ENCODE data around the gene ANAPC7.
"Not testable (repeated sequence)": the region's sequence is repeated elsewhere in the genome, so short reads cannot be mapped to it uniquely, and the experiment has no call there.

ANAPC7 gene

GRCh38 chr12:110410086-110410485, 6.6 kb upstream of the ANAPC7 start:
- DNase-seq, H3K27ac Mint-ChIP-seq, H3K4me3 Mint-ChIP-seq, H3K4me1 Mint-ChIP-seq, CTCF ChIA-PET, H3K36me3 Mint-ChIP-seq, H3K9me3 Mint-ChIP-seq: not testable (repeated sequence)
- peaks cover 16% of the 10 kb centered on the region for H3K27me3 Mint-ChIP-seq

GRCh38 chr12:110405126-110405662, 1.7 kb upstream of the ANAPC7 start:
- Mint-ChIP-seq H3K4me1 (peaks cover 31% of the 10 kb centered on the region), H3K36me3 (peaks cover 13% of the 10 kb centered on the region)
- CTCF ChIA-PET: interaction anchor here (1.2 kb wide), 1 partner anchor 26 kb away, joined by 6 read pairs; no protein-coding TSS in a partner anchor
- H3K27ac Mint-ChIP-seq, H3K4me3 Mint-ChIP-seq, H3K9me3 Mint-ChIP-seq, H3K27me3 Mint-ChIP-seq, DNase-seq: not testable (repeated sequence)

- Mint-ChIP-seq H3K27ac (peak overlapping the region; percentile 99), H3K4me3 (peak overlapping the region; percentile 91), H3K4me1 (peaks cover 37% of the 10 kb centered on the region), H3K36me3 (peaks cover 18% of the 10 kb centered on the region), H3K9me3 (no peaks in the 10 kb centered on the region), H3K27me3 (no peaks in the 10 kb centered on the region)
- CTCF ChIA-PET: interaction anchor here (1.2 to 1.8 kb wide), 2 partner anchors 27 kb away, joined by 5 to 6 read pairs; no protein-coding TSS in a partner anchor
- DNase-seq: peak; percentile 85
Observed at GRCh38 chr12:110403976-110404682, 621 bp upstream of the ANAPC7 start.

GRCh38 chr12:110382683-110383082, 20.8 kb downstream of the ANAPC7 start:
- DNase-seq: no peak
- Mint-ChIP-seq H3K36me3 (peaks cover 50% of the 10 kb centered on the region), H3K4me1 (peaks cover 7% of the 10 kb centered on the region), H3K27ac (no peak overlapping the region), H3K27me3 (no peaks in the 10 kb centered on the region), H3K4me3 (no peak overlapping the region), H3K9me3 (no peaks in the 10 kb centered on the region)
- CTCF ChIA-PET: interaction anchor here (2.2 kb wide), 1 partner anchor 49 kb away, joined by 5 read pairs; no protein-coding TSS in a partner anchor

- Mint-ChIP-seq H3K27me3 (no peaks in the 10 kb centered on the region), H3K4me1 (peaks cover 2% of the 10 kb centered on the region), H3K27ac (no peak overlapping the region), H3K4me3 (no peak overlapping the region), H3K36me3 (peaks cover 53% of the 10 kb centered on the region), H3K9me3 (no peaks in the 10 kb centered on the region)
- DNase-seq: no peak
- CTCF ChIA-PET: no interaction called here
Observed at GRCh38 chr12:110379631-110380030, 23.9 kb downstream of the ANAPC7 start.

GRCh38 chr12:110379197-110379596, 24.3 kb downstream of the ANAPC7 start:
- CTCF ChIA-PET: no interaction called here
- no peaks in the 10 kb centered on the region for H3K27me3 Mint-ChIP-seq
- no peaks in the 10 kb centered on the region for H3K4me1 Mint-ChIP-seq
- no peaks in the 10 kb centered on the region for H3K9me3 Mint-ChIP-seq
- no peak for DNase-seq
- H3K36me3 Mint-ChIP-seq: peaks cover 55% of the 10 kb centered on the region
- no peak overlapping the region for H3K27ac Mint-ChIP-seq
- H3K4me3 Mint-ChIP-seq: no peak overlapping the region

GRCh38 chr12:110378131-110378790, 25.2 kb downstream of the ANAPC7 start:
- DNase-seq, H3K9me3 Mint-ChIP-seq, H3K4me1 Mint-ChIP-seq, H3K27ac Mint-ChIP-seq, H3K4me3 Mint-ChIP-seq, H3K27me3 Mint-ChIP-seq: not testable (repeated sequence)
- CTCF ChIA-PET: interaction anchor here (0.9 to 2.0 kb wide), 2 partner anchors 53 to 533 kb away, joined by 3 to 9 read pairs; no protein-coding TSS in a partner anchor
- peaks cover 61% of the 10 kb centered on the region for H3K36me3 Mint-ChIP-seq

- no peak for DNase-seq
- H3K36me3 Mint-ChIP-seq: peaks cover 38% of the 10 kb centered on the region
Observed at GRCh38 chr12:110373962-110374611, 29.4 kb downstream of the ANAPC7 start.

GRCh38 chr12:110373425-110373824, 30.1 kb downstream of the ANAPC7 start:
- CTCF ChIA-PET: interaction anchor here (0.8 kb wide), 1 partner anchor 23 kb away, joined by 3 read pairs; no protein-coding TSS in a partner anchor
- H3K9me3 Mint-ChIP-seq: no peaks in the 10 kb centered on the region
- no peak overlapping the region for H3K27ac Mint-ChIP-seq
- H3K36me3 Mint-ChIP-seq: peaks cover 36% of the 10 kb centered on the region
- H3K27me3 Mint-ChIP-seq: no peaks in the 10 kb centered on the region
- DNase-seq: no peak
- H3K4me3 Mint-ChIP-seq: no peak overlapping the region
- no peaks in the 10 kb centered on the region for H3K4me1 Mint-ChIP-seq

More at GRCh38 chr12:110373962-110374611, 29.4 kb downstream of the ANAPC7 start:
- Mint-ChIP-seq H3K27ac (no peak overlapping the region), H3K9me3 (no peaks in the 10 kb centered on the region), H3K4me3 (no peak overlapping the region), H3K27me3 (no peaks in the 10 kb centered on the region), H3K4me1 (no peaks in the 10 kb centered on the region)
- CTCF ChIA-PET: interaction anchor here (0.8 kb wide), 1 partner anchor 23 kb away, joined by 3 read pairs; no protein-coding TSS in a partner anchor

- Mint-ChIP-seq H3K4me3 (no peak overlapping the region), H3K9me3 (no peaks in the 10 kb centered on the region), H3K27ac (no peak overlapping the region), H3K4me1 (no peaks in the 10 kb centered on the region), H3K27me3 (no peaks in the 10 kb centered on the region), H3K36me3 (peaks cover 32% of the 10 kb centered on the region)
- DNase-seq: no peak
- CTCF ChIA-PET: no interaction called here
Observed at GRCh38 chr12:110373025-110373424, 30.5 kb downstream of the ANAPC7 start.

GRCh38 chr12:110372056-110372425, 31.5 kb downstream of the ANAPC7 start:
- H3K9me3 Mint-ChIP-seq: no peaks in the 10 kb centered on the region

GRCh38 chr12:110371408-110372055, 32.0 kb downstream of the ANAPC7 start:
- Mint-ChIP-seq H3K27ac (no peak overlapping the region), H3K4me1 (no peaks in the 10 kb centered on the region), H3K4me3 (no peak overlapping the region), H3K36me3 (peaks cover 24% of the 10 kb centered on the region), H3K9me3 (no peaks in the 10 kb centered on the region), H3K27me3 (no peaks in the 10 kb centered on the region)
- DNase-seq: no peak
- CTCF ChIA-PET: interaction anchor here (0.6 to 1.3 kb wide), 3 partner anchors 18 to 234 kb away, joined by 3 to 6 read pairs (median 3); no protein-coding TSS in a partner anchor

More at GRCh38 chr12:110372056-110372425, 31.5 kb downstream of the ANAPC7 start:
- Mint-ChIP-seq H3K36me3 (peaks cover 24% of the 10 kb centered on the region), H3K4me1 (no peaks in the 10 kb centered on the region), H3K27me3 (no peaks in the 10 kb centered on the region), H3K27ac (no peak overlapping the region), H3K4me3 (no peak overlapping the region)
- CTCF ChIA-PET: interaction anchor here (0.9 to 1.3 kb wide), 2 partner anchors 18 to 230 kb away, joined by 3 to 6 read pairs; no protein-coding TSS in a partner anchor
- no peak for DNase-seq

- Mint-ChIP-seq H3K27ac (no peak overlapping the region), H3K4me1 (no peaks in the 10 kb centered on the region), H3K4me3 (no peak overlapping the region), H3K36me3 (peaks cover 20% of the 10 kb centered on the region), H3K9me3 (no peaks in the 10 kb centered on the region), H3K27me3 (no peaks in the 10 kb centered on the region)
- CTCF ChIA-PET: interaction anchor here (0.6 to 0.9 kb wide), 2 partner anchors 231 to 235 kb away, joined by 3 read pairs; no protein-coding TSS in a partner anchor
- DNase-seq: no peak
Observed at GRCh38 chr12:110370732-110371231, 32.7 kb downstream of the ANAPC7 start.

All from activated naive CD4-positive, alpha-beta T cell treated with anti-CD3 and anti-CD28 coated beads, Interleukin-2, amount 10 ng/mL, durations not matched to agents 7 days and 5 days (primary cell).